ENCODE data around the gene SEPTIN11. TPM values are rescaled to one million over a fixed set of nuclear protein-coding genes. Genes with fewer than 3 reads are reported as not detected.

Gene SEPTIN11
- total RNA-seq, 1 experiment from 2014 or later = 121 TPM

DNA sequence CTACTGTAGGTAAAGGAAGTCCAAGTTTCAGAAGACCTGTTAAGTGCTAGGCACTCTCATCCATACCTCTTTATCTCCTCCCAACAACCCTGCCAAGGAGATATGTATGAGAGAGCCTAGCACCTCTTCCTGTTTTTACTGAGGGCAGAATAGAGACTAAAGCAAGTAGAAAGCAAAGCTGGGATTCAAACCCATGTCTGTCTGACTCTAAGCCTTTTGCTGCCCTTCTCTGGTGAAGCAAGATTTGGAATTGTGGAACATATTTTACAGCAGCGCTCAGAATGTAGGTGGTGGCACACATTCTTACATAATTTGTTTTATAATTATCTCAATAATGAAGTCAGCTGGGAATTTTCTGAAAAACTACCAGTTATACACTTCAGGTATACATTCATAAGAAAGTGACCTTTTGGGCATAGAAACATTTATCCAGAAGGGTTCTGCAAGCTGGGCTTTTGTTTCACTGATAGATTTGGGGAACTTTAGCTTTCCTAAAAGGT, 41.7 kb downstream of the SEPTIN11 start:
- Histone ChIP-seq H3K4me1 (ENCODE audit: insufficient read depth, low read length, poor library complexity, severe bottlenecking) (peaks cover 11% of the 10 kb centered on the region), H3K9me3 (ENCODE audit: low read depth, low read length, poor library complexity, severe bottlenecking) (no peaks in the 10 kb centered on the region), H3K4me3 (ENCODE audit: low read depth, low read length, poor library complexity, severe bottlenecking) (no peak overlapping the region), H3K27ac (ENCODE audit: low read depth, low read length, poor library complexity, severe bottlenecking) (no peak overlapping the region), H3K27me3 (replicated peaks; ENCODE audit: insufficient read depth, low read depth, low read length, poor library complexity) (no peaks in the 10 kb centered on the region), H3K36me3 (ENCODE audit: insufficient read depth, low read length, poor library complexity, severe bottlenecking) (no peaks in the 10 kb centered on the region)
- ChIA-PET POLR2A (ENCODE audit: low non-redundant PET) (no interaction called here), CTCF (no interaction called here)
- intact Hi-C loops (cut with micrococcal nuclease; ENCODE audit: unreplicated experiment) = no loop called here
- DNase-seq (ENCODE audit: low spot score) = no peak
- TF ChIP-seq CTCF (conservative IDR thresholded peaks at IDR 0.05; ENCODE audit: low read depth, low read length) (no peak), EZH2 (IDR thresholded peaks at IDR 0.05; ENCODE audit: borderline replicate concordance, low read depth, low read length, poor library complexity, severe bottlenecking) (no peak)
- no TSS peak for BruUV-seq (replicated peaks)

GRCh38 chr4:76993787-76994641, 44.5 kb downstream of the SEPTIN11 start:
- POLR2A ChIA-PET (ENCODE audit: low non-redundant PET) = no interaction called here

GRCh38 chr4:76995776-76996175, 46.2 kb downstream of the SEPTIN11 start:
- no TSS peak for BruUV-seq (replicated peaks)
- Histone ChIP-seq H3K27ac (ENCODE audit: low read depth, low read length, poor library complexity, severe bottlenecking) (no peak overlapping the region), H3K4me3 (ENCODE audit: low read depth, low read length, poor library complexity, severe bottlenecking) (no peak overlapping the region), H3K4me1 (ENCODE audit: insufficient read depth, low read length, poor library complexity, severe bottlenecking) (peaks cover 5% of the 10 kb centered on the region), H3K9me3 (ENCODE audit: low read depth, low read length, poor library complexity, severe bottlenecking) (no peaks in the 10 kb centered on the region), H3K27me3 (replicated peaks; ENCODE audit: insufficient read depth, low read depth, low read length, poor library complexity) (no peaks in the 10 kb centered on the region), H3K36me3 (ENCODE audit: insufficient read depth, low read length, poor library complexity, severe bottlenecking) (peaks cover 8% of the 10 kb centered on the region)
- POLR2A ChIA-PET (ENCODE audit: low non-redundant PET) = interaction anchor here (0.7 kb wide), 2 partner anchors 48 to 74 kb away, joined by 3 read pairs; no protein-coding TSS in a partner anchor
- CTCF ChIA-PET = no interaction called here
- TF ChIP-seq CTCF (conservative IDR thresholded peaks at IDR 0.05; ENCODE audit: low read depth, low read length) = no peak
- no peak for TF ChIP-seq EZH2 (IDR thresholded peaks at IDR 0.05; ENCODE audit: borderline replicate concordance, low read depth, low read length, poor library complexity, severe bottlenecking)
- intact Hi-C loops (cut with micrococcal nuclease; ENCODE audit: unreplicated experiment) = loop anchor here (5.0 kb wide), 1 partner anchor 43 kb away; no protein-coding TSS in a partner anchor
- no peak for DNase-seq (ENCODE audit: low spot score)

More at GRCh38 chr4:76993787-76994641, 44.5 kb downstream of the SEPTIN11 start:
- DNase-seq (ENCODE audit: low spot score) = no peak
- no peaks in the 10 kb centered on the region for H3K4me1 ChIP-seq (ENCODE audit: insufficient read depth, low read length, poor library complexity, severe bottlenecking)
- no peaks in the 10 kb centered on the region for H3K27me3 ChIP-seq (replicated peaks; ENCODE audit: insufficient read depth, low read depth, low read length, poor library complexity)
- no peak overlapping the region for H3K27ac ChIP-seq (ENCODE audit: low read depth, low read length, poor library complexity, severe bottlenecking)
- no TSS peak for BruUV-seq (replicated peaks)
- CTCF ChIA-PET = no interaction called here
- no peaks in the 10 kb centered on the region for H3K9me3 ChIP-seq (ENCODE audit: low read depth, low read length, poor library complexity, severe bottlenecking)
- intact Hi-C loops (cut with micrococcal nuclease; ENCODE audit: unreplicated experiment) = no loop called here
- H3K36me3 ChIP-seq (ENCODE audit: insufficient read depth, low read length, poor library complexity, severe bottlenecking) = peaks cover 5% of the 10 kb centered on the region
- no peak for TF ChIP-seq CTCF (conservative IDR thresholded peaks at IDR 0.05; ENCODE audit: low read depth, low read length)
- TF ChIP-seq EZH2 (IDR thresholded peaks at IDR 0.05; ENCODE audit: borderline replicate concordance, low read depth, low read length, poor library complexity, severe bottlenecking) = no peak
- H3K4me3 ChIP-seq (ENCODE audit: low read depth, low read length, poor library complexity, severe bottlenecking) = no peak overlapping the region
